CD14-positive monocyte (primary cell): ENCODE results near the gene PLEKHH3. TPM values are rescaled to one million over a fixed set of nuclear protein-coding genes. Genes with fewer than 3 reads are reported as not detected.
"Not testable (repeated sequence)": the region's sequence is repeated elsewhere in the genome, so short reads cannot be mapped to it uniquely, and the experiment has no call there.

Experiments
- DNase-seq, 3 donors: peaks; one replicate each; pipeline ENCODE4 v3.0.0-alpha.2; 2011 to 2022
- H2AFZ ChIP-seq: 2 replicates; pipeline ENCODE4 v1.6.0; 2012; ENCODE audit warnings: mild to moderate bottlenecking, low read depth, low read length, inconsistent platforms; ENCODE audit not compliant: insufficient read depth, poor library complexity, severe bottlenecking
- H3K27ac ChIP-seq, 2 donors: 1 replicate in 1 of 2; 2 replicates in 1 of 2; pipeline ENCODE4 v1.5.1; 2012 to 2013; ENCODE audit warnings: low read length in 2 of 2, control low read depth in 1 of 2, inconsistent platforms in 1 of 2, low read depth in 1 of 2, mild to moderate bottlenecking in 1 of 2
- H3K27me3 ChIP-seq, 2 donors: one replicate each; pipeline versions ENCODE4 v1.6.0 to v1.6.1; 2011 to 2013; ENCODE audit warnings: low read length in 2 of 2; ENCODE audit not compliant: control insufficient read depth in 2 of 2, insufficient read depth in 2 of 2
- H3K36me3 ChIP-seq, 2 donors: replicated peaks in 1 of 2; 1 replicate in 1 of 2; 2 replicates in 1 of 2; pipeline versions ENCODE4 v1.5.1 to v1.6.1; 2012 to 2013; ENCODE audit warnings: low read length in 2 of 2, control low read depth in 1 of 2, inconsistent platforms in 1 of 2, mild to moderate bottlenecking in 1 of 2; ENCODE audit not compliant: insufficient read depth in 2 of 2, control insufficient read depth in 1 of 2
- H3K4me1 ChIP-seq, 2 donors: 1 replicate in 1 of 2; 2 replicates in 1 of 2; pipeline versions ENCODE4 v1.5.1 to v1.6.1; 2012 to 2013; ENCODE audit warnings: low read length in 2 of 2, control low read depth in 1 of 2, inconsistent platforms in 1 of 2, mild to moderate bottlenecking in 1 of 2, moderate library complexity in 1 of 2; ENCODE audit not compliant: insufficient read depth in 2 of 2, control insufficient read depth in 1 of 2
- H3K4me2 ChIP-seq: replicated peaks from 2 replicates; pipeline ENCODE3; 2012; ENCODE audit warnings: low read length, moderate library complexity, mild to moderate bottlenecking; ENCODE audit not compliant: poor library complexity, severe bottlenecking; ENCODE audit errors: extremely low read depth
- H3K4me3 ChIP-seq, 3 experiments: fragments of 200-600 bp in 1 of 3; sonication (generic) in 1 of 3; replicated peaks in 1 of 3; 1 replicate in 2 of 3; 2 replicates in 1 of 3; pipeline ENCODE4 v1.5.1; 2011 to 2013; ENCODE audit warnings: low read length in 3 of 3, mild to moderate bottlenecking in 3 of 3, control low read depth in 2 of 3, low read depth in 2 of 3, inconsistent platforms in 1 of 3, moderate library complexity in 1 of 3
- H3K79me2 ChIP-seq: 2 replicates; pipeline ENCODE4 v1.6.0; 2012; ENCODE audit warnings: mild to moderate bottlenecking, control low read depth, inconsistent platforms, low read length, moderate library complexity; ENCODE audit not compliant: insufficient read depth
- H3K9ac ChIP-seq: 2 replicates; pipeline ENCODE4 v1.6.0; 2017; ENCODE audit warnings: low read length, mild to moderate bottlenecking; ENCODE audit not compliant: insufficient read depth, poor library complexity, severe bottlenecking
- H3K9me3 ChIP-seq, 2 donors: replicated peaks in 1 of 2; 1 replicate in 1 of 2; 2 replicates in 1 of 2; pipeline versions ENCODE4 v1.5.1 to v1.6.1; 2012 to 2013; ENCODE audit warnings: low read length in 2 of 2, control low read depth in 1 of 2; ENCODE audit not compliant: control insufficient read depth in 1 of 2, insufficient read depth in 1 of 2
- H4K20me1 ChIP-seq: 2 replicates; pipeline ENCODE4 v1.6.0; 2012; ENCODE audit warnings: mild to moderate bottlenecking, low read length, control low read depth, moderate library complexity; ENCODE audit not compliant: insufficient read depth
- H3K27ac Mint-ChIP-seq, 7 donors: one replicate each; pipeline ENCODE4 v1.8.0; 2020; ENCODE audit warnings: mild to moderate bottlenecking in 7 of 7, mixed read lengths in 7 of 7, moderate library complexity in 6 of 7, inconsistent platforms in 2 of 7
- H3K27me3 Mint-ChIP-seq, 3 donors: one replicate each; pipeline ENCODE4 v1.8.0; 2021 to 2022; ENCODE audit warnings: low read depth in 3 of 3, mild to moderate bottlenecking in 3 of 3, mixed read lengths in 3 of 3, moderate library complexity in 3 of 3, inconsistent platforms in 1 of 3
- H3K36me3 Mint-ChIP-seq, 2 donors: one replicate each; pipeline ENCODE4 v1.8.0; 2020; ENCODE audit warnings: mixed read lengths in 2 of 2, inconsistent platforms in 1 of 2, mild to moderate bottlenecking in 1 of 2
- H3K4me1 Mint-ChIP-seq: one replicate; pipeline ENCODE4 v1.8.0; 2020; ENCODE audit warnings: mild to moderate bottlenecking, mixed read lengths
- H3K4me3 Mint-ChIP-seq, 2 donors: one replicate each; pipeline ENCODE4 v1.8.0; 2020; ENCODE audit warnings: mild to moderate bottlenecking in 2 of 2, mixed read lengths in 2 of 2, moderate library complexity in 1 of 2
- H3K9me3 Mint-ChIP-seq, 7 donors: one replicate each; pipeline ENCODE4 v1.8.0; 2020 to 2022; ENCODE audit warnings: mixed read lengths in 7 of 7, mild to moderate bottlenecking in 6 of 7, moderate library complexity in 6 of 7, inconsistent platforms in 2 of 7
- WGBS: methylation state at CpG from one replicate; pipeline ENCODE4 v1.1.5; 2013; ENCODE audit warnings: missing lambda C conversion rate; ENCODE audit not compliant: insufficient coverage; 5-methylcytosine and 5-hydroxymethylcytosine counted together
- intact Hi-C, 2 donors: fragments of 100-400 bp; cut with micrococcal nuclease; formaldehyde crosslinking; loops; one replicate each; pipeline versions ENCODE4 v1.15.0 to v1.15.1; 2023
- polyA plus RNA-seq, 3 donors: library from polyadenylated mRNA; depleted of rRNA in 1 of 3; unstranded in 2 of 3; stranded (reverse) in 1 of 3; fragments of 300-500 nt in 2 of 3; fragments of >200 nt in 1 of 3; fragmentation: Illumina TruSeq in 2 of 3; gene quantifications; 1 replicate in 2 of 3; 2 replicates in 1 of 3; pipeline ENCODE4 v1.2.3, GENCODE V29; 2012 to 2021
- TF ChIP-seq, protein P1 (sequence below): fragments of 200-600 bp; IDR thresholded peaks from one replicate; pipeline ENCODE4 v1.8.0; 2022; ENCODE audit warnings: antibody characterized with exemption, mild to moderate bottlenecking

PLEKHH3 gene
- polyA plus RNA-seq, 3 donors = 0.38 to 0.43 (median 0.41) TPM

DNA sequence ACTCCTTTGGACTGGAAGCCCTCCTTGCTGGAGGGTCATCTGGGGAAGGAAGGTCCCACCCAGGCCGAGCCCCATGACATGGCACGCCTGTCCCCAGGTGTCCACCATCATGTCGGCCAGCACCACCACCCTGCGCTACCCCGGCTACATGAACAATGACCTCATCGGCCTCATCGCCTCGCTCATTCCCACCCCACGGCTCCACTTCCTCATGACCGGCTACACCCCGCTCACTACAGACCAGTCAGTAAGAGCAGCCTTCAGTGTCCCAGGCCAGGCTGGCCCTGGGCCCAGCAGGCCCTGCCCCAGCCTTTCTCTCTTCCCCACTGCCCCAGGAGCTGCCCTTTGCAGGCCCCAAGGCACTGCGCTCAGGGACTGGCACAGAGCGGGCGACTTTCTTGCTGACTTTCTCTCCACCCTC, 11.2 kb downstream of the PLEKHH3 start:
- TF ChIP-seq, protein P1, sequence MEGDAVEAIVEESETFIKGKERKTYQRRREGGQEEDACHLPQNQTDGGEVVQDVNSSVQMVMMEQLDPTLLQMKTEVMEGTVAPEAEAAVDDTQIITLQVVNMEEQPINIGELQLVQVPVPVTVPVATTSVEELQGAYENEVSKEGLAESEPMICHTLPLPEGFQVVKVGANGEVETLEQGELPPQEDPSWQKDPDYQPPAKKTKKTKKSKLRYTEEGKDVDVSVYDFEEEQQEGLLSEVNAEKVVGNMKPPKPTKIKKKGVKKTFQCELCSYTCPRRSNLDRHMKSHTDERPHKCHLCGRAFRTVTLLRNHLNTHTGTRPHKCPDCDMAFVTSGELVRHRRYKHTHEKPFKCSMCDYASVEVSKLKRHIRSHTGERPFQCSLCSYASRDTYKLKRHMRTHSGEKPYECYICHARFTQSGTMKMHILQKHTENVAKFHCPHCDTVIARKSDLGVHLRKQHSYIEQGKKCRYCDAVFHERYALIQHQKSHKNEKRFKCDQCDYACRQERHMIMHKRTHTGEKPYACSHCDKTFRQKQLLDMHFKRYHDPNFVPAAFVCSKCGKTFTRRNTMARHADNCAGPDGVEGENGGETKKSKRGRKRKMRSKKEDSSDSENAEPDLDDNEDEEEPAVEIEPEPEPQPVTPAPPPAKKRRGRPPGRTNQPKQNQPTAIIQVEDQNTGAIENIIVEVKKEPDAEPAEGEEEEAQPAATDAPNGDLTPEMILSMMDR = no peak
- peaks cover 20 to 28% of the 10 kb centered on the region in 2 donors for H3K36me3 Mint-ChIP-seq
- WGBS = 87% methylated on average over 14 of the region's 14 CpGs
- H3K4me1 Mint-ChIP-seq = peaks cover 6% of the 10 kb centered on the region
- peak overlapping the region in 1 of 7 donors; percentile 46 for H3K27ac Mint-ChIP-seq
- H3K27me3 Mint-ChIP-seq = peaks cover 14 to 24% (median 19%) of the 10 kb centered on the region in 3 donors
- Histone ChIP-seq H3K4me3 (no peak overlapping the region), H3K9ac (no peak overlapping the region), H2AFZ (no peak overlapping the region), H3K4me2 (no peak overlapping the region), H3K36me3 (no peaks in the 10 kb centered on the region), H4K20me1 (no peaks in the 10 kb centered on the region), H3K27ac (no peak overlapping the region), H3K4me1 (peaks cover 3 to 5% of the 10 kb centered on the region in 2 donors), H3K79me2 (no peaks in the 10 kb centered on the region), H3K27me3 (peaks cover 3 to 12% of the 10 kb centered on the region in 2 donors), H3K9me3 (peaks cover 0 to 6% of the 10 kb centered on the region in 2 donors)
- H3K9me3 Mint-ChIP-seq = peaks cover 0 to 6% (median 2%) of the 10 kb centered on the region in 7 donors
- H3K4me3 Mint-ChIP-seq = no peak overlapping the region
- intact Hi-C loops = no loop called here
- no peak for DNase-seq

DNA sequence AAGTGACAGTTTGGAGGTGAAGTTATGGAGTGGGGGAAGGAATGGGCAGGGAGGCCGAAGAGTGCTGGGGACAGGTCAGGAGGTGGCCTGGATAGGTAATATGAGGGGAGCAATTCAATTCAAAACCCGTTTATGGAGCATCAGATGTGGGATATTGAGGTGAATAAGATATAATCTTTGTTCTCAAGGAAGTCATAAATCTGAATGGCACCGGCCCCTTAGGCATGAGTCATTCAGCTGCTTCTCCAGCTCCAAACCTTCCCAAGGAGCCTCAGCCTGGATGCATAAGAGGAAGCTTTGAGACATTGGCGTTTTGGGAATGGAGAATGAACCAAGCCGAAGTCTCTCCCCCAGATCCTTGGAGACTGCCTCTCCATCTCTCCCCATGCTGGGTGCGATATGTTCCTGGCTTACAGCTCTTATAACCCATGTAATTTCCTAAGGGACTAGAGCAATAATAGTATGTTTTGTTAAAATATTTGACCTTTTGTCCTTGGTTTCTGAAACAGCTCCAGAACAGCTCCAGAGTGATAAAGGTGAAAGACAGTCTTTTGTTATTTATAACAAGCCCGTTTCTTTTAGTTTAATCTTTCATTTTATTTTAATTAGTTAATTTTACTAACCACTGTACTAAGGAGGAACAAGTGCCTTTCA, 16.0 kb downstream of the PLEKHH3 start:
- Histone ChIP-seq H4K20me1 (no peaks in the 10 kb centered on the region), H3K27me3 (no peaks in the 10 kb centered on the region), H3K27ac (no peak overlapping the region), H3K9ac (no peak overlapping the region), H3K4me1 (peaks cover 11 to 13% of the 10 kb centered on the region in 2 donors), H2AFZ (no peak overlapping the region), H3K9me3 (no peaks in the 10 kb centered on the region), H3K4me2 (no peak overlapping the region), H3K79me2 (no peaks in the 10 kb centered on the region), H3K4me3 (no peak overlapping the region), H3K36me3 (no peaks in the 10 kb centered on the region)
- H3K4me3 Mint-ChIP-seq = no peak overlapping the region
- intact Hi-C loops = no loop called here
- DNase-seq = no peak
- peaks cover 6 to 8% of the 10 kb centered on the region in 2 donors for H3K36me3 Mint-ChIP-seq
- WGBS = 88% methylated on average over 1 of the region's 7 CpGs
- H3K27ac Mint-ChIP-seq = no peak overlapping the region
- peaks cover 7 to 20% (median 9%) of the 10 kb centered on the region in 3 donors for H3K27me3 Mint-ChIP-seq
- peaks cover 0 to 6% (median 3%) of the 10 kb centered on the region in 7 donors for H3K9me3 Mint-ChIP-seq
- TF ChIP-seq, protein P1 = no peak
- H3K4me1 Mint-ChIP-seq = peaks cover 22% of the 10 kb centered on the region

DNA sequence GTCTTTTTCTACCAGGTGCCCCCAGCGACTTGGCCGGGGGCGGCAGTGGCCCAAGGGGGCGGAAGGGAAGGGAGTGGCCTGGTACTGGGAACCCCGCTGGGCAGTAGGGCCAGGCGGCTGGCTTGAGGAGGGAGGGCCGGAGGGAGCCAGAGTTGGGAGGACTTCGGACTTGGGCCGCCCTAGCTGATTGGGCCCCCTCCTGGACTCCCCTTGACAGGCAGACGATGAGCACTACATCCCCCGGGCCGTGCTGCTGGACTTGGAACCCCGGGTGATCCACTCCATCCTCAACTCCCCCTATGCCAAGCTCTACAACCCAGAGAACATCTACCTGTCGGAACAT, 16.9 kb downstream of the PLEKHH3 start:
- H3K36me3 ChIP-seq = not testable (repeated sequence)
- H3K4me2 ChIP-seq = peak overlapping the region; percentile 90

More for the DNA sequence above, 16.9 kb downstream of the PLEKHH3 start:
- H3K4me3 ChIP-seq, DNase-seq, H3K27me3 ChIP-seq, H3K79me2 ChIP-seq, H3K9me3 Mint-ChIP-seq, H3K27ac ChIP-seq, H3K9ac ChIP-seq, H3K27ac Mint-ChIP-seq, intact Hi-C loops, H3K36me3 Mint-ChIP-seq, H3K9me3 ChIP-seq, H4K20me1 ChIP-seq: not testable (repeated sequence)
- Histone ChIP-seq H3K4me1 (peaks cover 11 to 13% of the 10 kb centered on the region in 2 donors), H2AFZ (peak overlapping the region; percentile 89)
- peaks cover 23% of the 10 kb centered on the region for H3K4me1 Mint-ChIP-seq
- peak overlapping the region in 1 of 2 donors; percentile 89 for H3K4me3 Mint-ChIP-seq
- H3K27me3 Mint-ChIP-seq = peaks cover 9 to 20% (median 12%) of the 10 kb centered on the region in 3 donors
- no CpG with 5 or more reads among the region's 14 CpGs for WGBS
